A673 (cell line): ENCODE measurements around the gene MDGA2. TPM values are rescaled to one million over a fixed set of nuclear protein-coding genes. Genes with fewer than 3 reads are reported as not detected.

Source experiments
- BruUV-seq: library from RNA; stranded (reverse); fragments of 400-500 nt; replicated peaks from 2 replicates; lab custom pipeline; 2021; lab: Mats Ljungman, UMichigan
- CTCF ChIA-PET: fragments of 300-600 bp; sonication (Branson Sonifier 250); formaldehyde crosslinking; loops from one replicate; lab custom pipeline; 2022; ENCODE audit warnings: antibody characterized with exemption; lab: Charles Lee
- POLR2A ChIA-PET: fragments of 300-600 bp; sonication (Branson Sonifier 250); formaldehyde crosslinking; loops from one replicate; lab custom pipeline; 2022; ENCODE audit warnings: antibody characterized with exemption; ENCODE audit not compliant: low non-redundant PET; lab: Charles Lee
- DNase-seq: peaks from one replicate; pipeline ENCODE4 v3.0.0-alpha.2; 2015; ENCODE audit warnings: low spot score
- H3K27ac ChIP-seq: fragments of 200-600 bp; sonication (generic); 2 replicates; pipeline ENCODE4 v1.5.1; 2016; ENCODE audit warnings: mixed run types, low read depth, mild to moderate bottlenecking, mixed read lengths, antibody characterized with exemption, low read length; ENCODE audit not compliant: poor library complexity, severe bottlenecking
- H3K27me3 ChIP-seq: fragments of 200-600 bp; sonication (generic); replicated peaks from 2 replicates; pipeline ENCODE4 v1.6.1; 2017; ENCODE audit warnings: mixed run types, low read depth, mild to moderate bottlenecking, mixed read lengths, antibody characterized with exemption, low read length; ENCODE audit not compliant: insufficient read depth, poor library complexity
- H3K36me3 ChIP-seq: fragments of 200-600 bp; sonication (generic); 2 replicates; pipeline ENCODE4 v1.6.1; 2016; ENCODE audit warnings: mixed run types, mild to moderate bottlenecking, mixed read lengths, antibody characterized with exemption, low read length; ENCODE audit not compliant: insufficient read depth, poor library complexity, severe bottlenecking
- H3K4me1 ChIP-seq: fragments of 200-600 bp; sonication (generic); 2 replicates; pipeline ENCODE4 v1.6.1; 2017; ENCODE audit warnings: mixed run types, mild to moderate bottlenecking, mixed read lengths, antibody characterized with exemption, low read length; ENCODE audit not compliant: insufficient read depth, poor library complexity, severe bottlenecking
- H3K4me3 ChIP-seq: fragments of 200-600 bp; sonication (generic); 2 replicates; pipeline ENCODE4 v1.5.1; 2016; ENCODE audit warnings: low read depth, mixed run types, mild to moderate bottlenecking, mixed read lengths, low read length; ENCODE audit not compliant: poor library complexity, severe bottlenecking
- H3K9me3 ChIP-seq: fragments of 200-600 bp; sonication (generic); 2 replicates; pipeline ENCODE4 v1.6.1; 2016; ENCODE audit warnings: mixed run types, low read depth, mild to moderate bottlenecking, mixed read lengths, antibody characterized with exemption, low read length; ENCODE audit not compliant: poor library complexity, severe bottlenecking
- CTCF ChIP-seq: fragments of 300-800, 200-600 bp; sonication (generic); conservative IDR thresholded peaks from 2 replicates; pipeline ENCODE4 v1.5.1; 2017; ENCODE audit warnings: low read depth, mild to moderate bottlenecking, antibody characterized with exemption, low read length, moderate library complexity, mixed read lengths
- EZH2 ChIP-seq: fragments of 200-600 bp; sonication (generic); IDR thresholded peaks from 2 replicates; pipeline ENCODE4 v1.6.1; 2017; ENCODE audit warnings: borderline replicate concordance, low read depth, mild to moderate bottlenecking, mixed read lengths, antibody characterized with exemption, low read length; ENCODE audit not compliant: poor library complexity, severe bottlenecking
- intact Hi-C: fragments of 100-400 bp; cut with micrococcal nuclease; formaldehyde crosslinking; loops from one replicate; pipeline ENCODE4 v1.10.0; 2022; ENCODE audit not compliant: unreplicated experiment
- total RNA-seq: library from RNA; stranded (reverse); gene quantifications from 2 replicates; pipeline ENCODE4 v1.2.3, GENCODE V29; 2021

The MDGA2 gene
- total RNA-seq, 1 experiment from 2014 or later: not detected

- Histone ChIP-seq H3K27ac (no peak overlapping the region), H3K36me3 (no peaks in the 10 kb centered on the region), H3K4me1 (no peaks in the 10 kb centered on the region), H3K9me3 (no peaks in the 10 kb centered on the region), H3K4me3 (no peak overlapping the region), H3K27me3 (no peaks in the 10 kb centered on the region)
- no TSS peak for BruUV-seq
- TF ChIP-seq EZH2 (no peak), CTCF (no peak)
- ChIA-PET POLR2A (no interaction called here), CTCF (no interaction called here)
- intact Hi-C loops: no loop called here
- no peak for DNase-seq
Observed at GRCh38 chr14:47148686-47149085, 526.7 kb downstream of the MDGA2 start.

- H3K27ac ChIP-seq: no peak overlapping the region
- no TSS peak for BruUV-seq
- H3K4me3 ChIP-seq: no peak overlapping the region
- H3K4me1 ChIP-seq: no peaks in the 10 kb centered on the region
- H3K9me3 ChIP-seq: no peaks in the 10 kb centered on the region
- intact Hi-C loops: no loop called here
- ChIA-PET CTCF (no interaction called here), POLR2A (no interaction called here)
- no peaks in the 10 kb centered on the region for H3K27me3 ChIP-seq
- H3K36me3 ChIP-seq: no peaks in the 10 kb centered on the region
- TF ChIP-seq EZH2 (no peak), CTCF (no peak)
- DNase-seq: no peak
Observed at GRCh38 chr14:47120645-47121044, 554.8 kb downstream of the MDGA2 start.

GRCh38 chr14:47103771-47104170 lies 571.6 kb downstream of the MDGA2 start:
- BruUV-seq: no TSS peak
- no peak for DNase-seq
- POLR2A ChIA-PET: no interaction called here

More at GRCh38 chr14:47103771-47104170, 571.6 kb downstream of the MDGA2 start:
- Histone ChIP-seq H3K27me3 (no peaks in the 10 kb centered on the region), H3K27ac (no peak overlapping the region), H3K4me1 (no peaks in the 10 kb centered on the region), H3K36me3 (no peaks in the 10 kb centered on the region), H3K4me3 (no peak overlapping the region), H3K9me3 (no peaks in the 10 kb centered on the region)
- intact Hi-C loops: no loop called here
- TF ChIP-seq EZH2 (no peak), CTCF (no peak)
- CTCF ChIA-PET: no interaction called here
